SKM-1 treated with dmso at 0.1 percent for 144 hours (cell line): ENCODE measurements around the gene PDE6C.
A peak's percentile ranks its signal among the peaks of the same experiment; 100 is the strongest.

Source experiments
- DNase-seq: peaks from one replicate; lab custom pipeline; 2025; ENCODE audit not compliant: unreplicated experiment; lab: John Stamatoyannopoulos, UW

The PDE6C gene

GRCh38 chr10:93701866-93702209 is 89.5 kb downstream of the PDE6C start:
- peak; percentile 24 for DNase-seq

- DNase-seq, result peak; percentile 87
Measured at GRCh38 chr10:93702210-93703001, 90.1 kb downstream of the PDE6C start, which contains the start of gene FRA10AC1. Gene FRA10AC1 (minus strand): TSS chr10:93702592. CDS start chr10:93700106, 2,486 bp downstream.

GRCh38 chr10:93703066-93703465 is 90.7 kb downstream of the PDE6C start:
- DNase-seq, result no peak

GRCh38 chr10:93703841-93704240 is 91.5 kb downstream of the PDE6C start:
- no peak for DNase-seq

GRCh38 chr10:93704451-93704850 is 92.1 kb downstream of the PDE6C start:
- DNase-seq, result no peak

GRCh38 chr10:93707623-93708022 is 95.3 kb downstream of the PDE6C start:
- no peak for DNase-seq

- DNase-seq, result no peak
Measured at GRCh38 chr10:93710333-93710909, 98.1 kb downstream of the PDE6C start.

- DNase-seq, result no peak
Measured at GRCh38 chr10:93711891-93712290, 99.6 kb downstream of the PDE6C start.

- DNase-seq, result no peak
Measured at GRCh38 chr10:93712593-93712992, 100.3 kb downstream of the PDE6C start.

- no peak for DNase-seq
Measured at GRCh38 chr10:93715345-93715744, 103.0 kb downstream of the PDE6C start.
